Stimulated activated CD4-positive, alpha-beta T cell treated with anti-CD3 and anti-CD28 coated beads, Interleukin-15, amount 100 ng/mL, for 24 hours (primary cell): Measurements from ENCODE around the gene PIAS1.
"Not testable (repeated sequence)": the region's sequence is repeated elsewhere in the genome, so short reads cannot be mapped to it uniquely, and the experiment has no call there.

Experiments used
- DNase-seq: peaks from one replicate; pipeline ENCODE4 v3.0.0-alpha.2; 2020

Gene PIAS1

GRCh38 chr15:68053701-68054627 is at the start of gene PIAS1:
PIAS1 (plus strand) TSS chr15:68054315; CDS start chr15:68054327, 12 bp downstream.
- peak; percentile 96 for DNase-seq

GRCh38 chr15:68007642-68008041 is 46.5 kb upstream of the PIAS1 start:
- not testable (repeated sequence) for DNase-seq

GRCh38 chr15:68010361-68011153 is 43.6 kb upstream of the PIAS1 start:
- no peak for DNase-seq

- no peak for DNase-seq
Observed at GRCh38 chr15:68012911-68013310, 41.2 kb upstream of the PIAS1 start.

GRCh38 chr15:68014219-68014618 is 39.9 kb upstream of the PIAS1 start:
- DNase-seq = no peak

- no peak for DNase-seq
Observed at GRCh38 chr15:68015244-68015643, 38.9 kb upstream of the PIAS1 start.

- DNase-seq = no peak
Observed at GRCh38 chr15:68017201-68017600, 36.9 kb upstream of the PIAS1 start.

- DNase-seq = no peak
Observed at GRCh38 chr15:68018797-68019444, 35.2 kb upstream of the PIAS1 start.

GRCh38 chr15:68019814-68020525 is 34.1 kb upstream of the PIAS1 start:
- no peak for DNase-seq

GRCh38 chr15:68020685-68021084 is 33.4 kb upstream of the PIAS1 start:
- DNase-seq = no peak

- no peak for DNase-seq
Observed at GRCh38 chr15:68022061-68022460, 32.1 kb upstream of the PIAS1 start.

GRCh38 chr15:68023307-68024101 is 30.6 kb upstream of the PIAS1 start:
- no peak for DNase-seq

GRCh38 chr15:68025835-68026424 is 28.2 kb upstream of the PIAS1 start:
- DNase-seq = no peak

- no peak for DNase-seq
Observed at GRCh38 chr15:68027388-68027787, 26.7 kb upstream of the PIAS1 start.

- DNase-seq = no peak
Observed at GRCh38 chr15:68028137-68028887, 25.8 kb upstream of the PIAS1 start.

GRCh38 chr15:68028888-68029207 is 25.3 kb upstream of the PIAS1 start:
- no peak for DNase-seq

GRCh38 chr15:68029959-68030358 is 24.2 kb upstream of the PIAS1 start:
- no peak for DNase-seq

GRCh38 chr15:68031404-68031803 is 22.7 kb upstream of the PIAS1 start:
- no peak for DNase-seq

GRCh38 chr15:68032672-68033071 is 21.4 kb upstream of the PIAS1 start:
- no peak for DNase-seq

GRCh38 chr15:68034081-68034480 is 20.0 kb upstream of the PIAS1 start:
- DNase-seq = no peak
